ENCODE results near the gene COL4A1.

COL4A1 gene

DNA sequence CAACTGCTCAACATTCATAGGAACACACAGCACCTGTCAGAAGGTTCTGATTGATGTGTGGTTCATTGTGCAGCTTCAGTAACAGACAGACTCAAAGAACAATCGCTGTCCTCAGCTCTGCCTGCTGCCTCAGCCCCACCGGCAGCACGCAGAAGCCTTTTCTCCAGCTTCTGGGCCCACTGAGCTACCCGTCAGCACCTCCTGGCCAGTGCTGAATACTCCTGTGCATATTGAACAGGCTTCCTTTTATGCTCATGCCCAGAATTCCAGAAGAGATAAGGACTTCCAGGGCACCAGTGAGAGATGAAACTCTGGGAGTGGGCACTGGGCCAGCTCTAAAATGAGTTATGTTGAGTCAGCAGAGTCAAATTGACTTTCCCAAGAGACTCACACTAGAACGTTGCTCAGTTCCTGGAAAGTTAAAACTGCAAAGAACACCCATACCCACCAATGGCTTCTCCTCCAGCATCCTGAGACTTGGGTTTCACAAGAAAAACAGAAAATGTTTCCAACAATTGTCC lies 119.3 kb downstream of the COL4A1 start:
- peak in 3 of 4 experiments; percentile 13 to 24 (median 18) for DNase-seq

DNA sequence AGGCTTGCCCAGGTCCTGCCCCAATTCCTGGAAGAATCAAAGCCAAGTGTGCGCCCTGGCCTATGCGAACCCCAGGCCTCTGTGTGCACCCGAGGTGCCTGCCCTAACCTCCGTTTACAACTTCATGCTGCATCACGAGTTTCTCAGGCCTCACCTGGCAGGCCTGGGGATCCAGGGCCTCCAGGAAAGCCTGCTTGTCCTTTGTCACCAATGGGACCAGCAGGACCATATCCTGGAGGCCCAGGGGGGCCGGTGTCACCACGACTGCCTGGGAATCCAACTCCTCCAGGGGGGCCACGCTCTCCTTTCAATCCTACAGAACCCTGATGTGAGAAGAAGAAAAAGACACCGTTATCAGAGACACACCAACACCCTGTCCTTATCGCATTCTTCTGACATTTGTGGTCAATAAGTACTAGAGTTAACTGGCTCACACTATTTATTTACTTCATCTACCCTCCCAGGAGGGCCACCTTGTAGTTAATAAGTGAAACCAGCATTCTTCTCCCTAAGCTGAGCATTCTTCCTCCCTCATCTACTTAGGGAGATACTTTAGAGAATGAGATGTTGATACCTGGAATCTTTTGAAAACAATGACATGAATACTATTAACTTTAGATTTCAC lies 120.6 kb downstream of the COL4A1 start:
- DNase-seq: no peak

DNA sequence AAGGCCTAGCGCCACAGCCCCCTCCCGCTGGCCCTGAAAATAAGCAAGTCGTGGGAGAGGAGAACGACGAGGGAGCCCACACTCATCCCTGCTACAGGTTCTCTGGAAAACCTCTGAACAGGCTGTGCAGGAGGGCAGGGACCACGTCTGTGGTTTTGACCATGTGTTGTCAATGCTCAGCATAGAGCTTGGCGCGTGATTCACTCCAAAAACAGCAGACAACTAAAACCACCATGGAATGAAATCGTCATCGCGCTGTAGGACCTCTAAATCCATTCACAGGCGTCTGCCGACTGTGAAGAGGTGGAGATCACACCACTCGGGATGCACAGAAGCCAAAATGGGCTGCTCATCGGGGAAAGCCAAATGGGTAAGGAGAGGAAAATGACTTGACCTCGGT lies 121.3 kb downstream of the COL4A1 start:
- DNase-seq: no peak

DNA sequence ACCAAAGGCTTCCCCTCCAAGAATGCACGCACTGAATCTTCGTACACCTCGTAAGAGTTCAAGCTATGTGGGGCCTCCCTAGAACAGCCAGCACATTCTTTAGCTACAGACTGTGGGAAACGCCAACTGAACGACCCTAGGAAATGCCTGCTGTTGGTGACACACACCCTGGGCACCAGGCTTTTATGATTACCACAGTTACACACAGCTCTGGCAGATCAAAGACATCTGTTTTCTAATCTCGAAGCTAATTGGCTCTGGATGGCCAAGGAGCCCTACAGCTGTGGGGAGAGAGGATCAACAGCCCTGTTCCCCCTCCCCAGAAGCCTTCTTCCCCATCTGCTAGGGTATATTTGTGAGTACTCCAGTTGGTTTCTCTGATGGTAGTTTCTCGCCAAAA lies 123.0 kb downstream of the COL4A1 start:
- DNase-seq: no peak

DNA sequence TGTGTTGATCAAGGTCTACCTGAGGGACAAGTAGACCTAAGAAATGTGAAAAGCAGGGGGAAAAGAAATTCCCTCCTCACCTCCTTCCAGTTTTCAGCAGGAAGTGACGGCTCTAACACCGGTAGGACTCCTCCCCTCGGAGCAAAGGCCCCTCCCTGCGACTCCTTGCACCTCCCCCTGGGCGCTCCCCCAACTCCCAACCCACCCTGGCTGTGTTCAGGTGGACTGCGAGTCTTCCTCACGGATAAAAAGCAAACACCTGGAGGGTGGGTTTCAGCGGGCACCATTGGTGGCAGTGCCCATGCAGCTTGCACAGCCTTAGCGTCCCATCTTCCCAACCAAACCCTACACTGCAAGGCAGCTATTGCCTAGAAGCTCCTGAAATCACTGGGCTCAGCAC lies 124.5 kb downstream of the COL4A1 start:
- DNase-seq: no peak

DNA sequence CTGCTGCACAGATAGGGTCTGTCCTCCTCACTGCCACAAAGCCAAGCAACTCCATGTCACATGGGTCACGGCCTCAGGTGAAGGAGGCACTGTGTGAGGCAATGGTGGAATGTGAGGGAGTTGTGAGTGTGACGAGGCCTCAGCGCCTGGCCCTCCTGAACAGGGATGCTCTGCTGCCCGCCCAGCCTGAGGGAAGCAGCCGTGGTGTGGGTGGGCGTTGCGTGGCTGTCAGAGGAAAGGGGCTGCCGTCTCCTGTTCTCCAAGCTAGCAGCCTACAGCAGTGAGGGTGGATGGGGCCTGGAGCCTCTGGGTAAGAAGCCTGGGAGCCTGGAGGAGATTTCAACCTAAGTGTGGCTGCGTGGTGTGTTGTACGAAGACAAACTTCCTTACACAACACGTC lies 125.0 kb downstream of the COL4A1 start:
- DNase-seq: no peak

DNA sequence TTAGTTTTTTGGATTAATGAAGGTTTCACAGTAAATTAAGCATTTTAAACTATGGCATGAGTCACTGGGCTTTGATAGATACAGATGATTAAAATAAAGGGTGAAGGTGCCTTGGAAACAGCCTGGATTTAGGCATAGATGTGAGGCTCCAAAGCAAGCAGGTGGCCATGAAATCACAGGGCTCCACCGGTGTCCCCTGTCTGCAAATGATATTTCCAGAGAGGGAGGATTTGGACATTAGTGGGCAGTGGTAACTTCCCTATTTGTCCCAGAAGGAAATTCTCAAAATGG lies 127.2 kb downstream of the COL4A1 start:
- DNase-seq: no peak

DNA sequence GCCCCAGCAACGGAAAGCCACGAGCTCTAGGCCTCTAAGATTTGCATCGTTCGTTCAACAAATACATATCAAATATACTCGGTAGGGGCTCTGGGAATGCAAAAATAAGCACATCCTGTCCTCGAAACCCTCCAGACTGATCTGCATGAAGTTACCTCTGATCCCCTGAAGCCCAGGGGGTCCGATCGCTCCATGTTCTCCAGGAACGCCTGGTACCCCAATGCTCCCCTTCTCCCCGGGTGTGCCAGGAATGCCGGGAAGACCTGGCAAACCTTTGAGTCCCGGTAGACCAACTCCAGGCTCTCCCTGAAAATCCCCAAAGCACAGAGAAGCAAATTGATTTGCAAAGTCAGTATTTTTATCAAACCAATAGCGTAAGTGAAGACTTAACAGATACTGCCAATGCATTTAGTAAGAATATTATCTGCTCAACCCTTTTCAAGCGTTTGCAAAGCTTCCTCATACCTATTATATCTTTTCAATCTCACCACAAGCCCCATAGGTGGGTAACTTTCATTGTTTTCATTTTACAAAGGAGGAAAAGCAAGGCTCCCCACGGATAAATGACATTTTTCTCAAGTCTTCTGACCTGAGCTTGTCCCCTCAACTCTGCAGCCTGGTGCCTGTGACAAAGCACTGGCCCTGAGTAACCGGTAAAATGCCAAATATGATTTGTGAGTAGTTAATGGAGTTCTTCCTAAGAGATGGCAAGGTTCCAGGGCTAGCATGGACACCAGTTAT lies 127.7 kb downstream of the COL4A1 start:
- DNase-seq: no peak

DNA sequence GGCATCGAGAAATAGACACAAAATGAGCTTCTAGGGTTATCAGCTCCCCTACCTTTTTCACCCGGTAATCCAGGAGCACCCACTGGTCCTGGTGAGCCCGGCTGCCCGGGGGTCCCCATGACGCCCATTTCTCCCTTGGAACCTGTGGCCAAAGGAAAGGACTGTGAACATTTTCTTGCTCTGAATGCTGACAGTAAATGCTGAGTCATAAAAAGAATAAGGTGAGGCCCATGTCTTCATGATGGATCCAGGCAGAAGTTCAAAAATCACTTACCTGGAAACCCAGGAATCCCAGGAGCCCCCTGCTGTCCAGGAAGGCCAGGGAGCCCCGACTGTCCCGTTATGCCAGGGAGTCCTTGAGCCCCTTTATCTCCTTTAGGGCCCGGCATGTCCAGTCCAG lies 129.2 kb downstream of the COL4A1 start:
- DNase-seq: no peak

DNA sequence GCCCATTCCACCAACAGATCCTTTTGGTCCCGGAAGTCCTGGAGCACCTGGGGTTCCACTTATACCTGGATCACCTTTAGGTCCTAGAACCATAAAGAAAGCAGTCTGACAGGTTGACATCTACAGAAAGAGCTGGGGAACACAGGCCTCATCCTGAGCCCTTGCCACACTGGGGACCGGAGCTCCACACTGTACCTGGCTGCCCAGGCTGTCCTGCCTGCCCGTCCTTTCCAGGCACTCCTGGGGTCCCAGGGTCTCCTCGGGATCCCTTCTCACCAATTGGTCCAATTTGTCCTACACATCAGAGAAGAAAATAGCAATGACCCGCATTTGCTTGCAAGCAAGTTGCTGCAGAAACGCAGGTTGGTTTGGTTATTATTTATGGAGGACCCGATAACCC lies 130.5 kb downstream of the COL4A1 start:
- DNase-seq: no peak

DNA sequence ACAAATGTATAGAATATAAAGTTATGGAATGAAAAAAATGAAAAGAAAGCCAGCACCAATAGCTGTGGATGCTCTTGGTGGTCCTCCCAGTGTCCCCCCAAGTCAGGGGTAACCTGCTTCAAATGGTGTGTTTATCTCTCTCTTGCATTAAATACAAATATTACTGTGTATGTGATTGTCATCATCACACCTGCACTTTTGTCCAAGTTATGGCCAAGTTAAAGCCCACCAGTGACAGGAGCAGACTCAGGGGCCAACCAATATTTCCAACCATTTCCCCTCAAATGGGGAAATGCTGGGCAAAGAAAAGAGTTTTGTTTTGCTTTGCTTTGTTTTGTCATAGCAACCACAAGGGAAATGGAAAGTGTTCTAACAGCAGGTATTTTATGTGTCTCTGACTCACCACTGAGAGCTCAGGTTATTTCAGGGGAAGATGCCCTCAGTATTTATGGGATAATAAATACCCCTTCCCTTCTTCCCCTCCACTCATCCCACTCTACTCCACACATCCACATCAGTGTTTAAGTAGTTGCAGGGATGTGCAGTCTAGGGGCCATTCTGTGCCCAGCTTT lies 133.6 kb downstream of the COL4A1 start:
- no peak for DNase-seq

DNA sequence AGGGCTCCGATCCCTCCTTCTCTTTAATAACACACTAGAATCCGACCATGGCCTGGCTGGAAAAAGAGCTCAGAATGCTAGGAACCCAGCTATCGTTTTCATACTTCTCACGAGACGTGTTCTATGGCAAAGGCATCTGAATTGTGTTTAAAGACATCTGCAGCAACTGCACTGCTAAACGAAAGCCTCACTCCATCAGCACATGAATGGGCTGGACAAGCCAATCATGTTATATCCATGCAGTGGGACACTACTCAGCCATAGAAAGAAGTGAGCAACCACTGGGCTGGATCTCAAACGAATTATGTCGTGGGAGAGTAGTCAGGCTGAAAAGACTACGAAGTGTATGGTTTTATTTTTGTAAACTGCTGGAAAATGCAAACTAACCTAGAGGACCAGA lies 136.1 kb downstream of the COL4A1 start:
- DNase-seq: no peak

DNA sequence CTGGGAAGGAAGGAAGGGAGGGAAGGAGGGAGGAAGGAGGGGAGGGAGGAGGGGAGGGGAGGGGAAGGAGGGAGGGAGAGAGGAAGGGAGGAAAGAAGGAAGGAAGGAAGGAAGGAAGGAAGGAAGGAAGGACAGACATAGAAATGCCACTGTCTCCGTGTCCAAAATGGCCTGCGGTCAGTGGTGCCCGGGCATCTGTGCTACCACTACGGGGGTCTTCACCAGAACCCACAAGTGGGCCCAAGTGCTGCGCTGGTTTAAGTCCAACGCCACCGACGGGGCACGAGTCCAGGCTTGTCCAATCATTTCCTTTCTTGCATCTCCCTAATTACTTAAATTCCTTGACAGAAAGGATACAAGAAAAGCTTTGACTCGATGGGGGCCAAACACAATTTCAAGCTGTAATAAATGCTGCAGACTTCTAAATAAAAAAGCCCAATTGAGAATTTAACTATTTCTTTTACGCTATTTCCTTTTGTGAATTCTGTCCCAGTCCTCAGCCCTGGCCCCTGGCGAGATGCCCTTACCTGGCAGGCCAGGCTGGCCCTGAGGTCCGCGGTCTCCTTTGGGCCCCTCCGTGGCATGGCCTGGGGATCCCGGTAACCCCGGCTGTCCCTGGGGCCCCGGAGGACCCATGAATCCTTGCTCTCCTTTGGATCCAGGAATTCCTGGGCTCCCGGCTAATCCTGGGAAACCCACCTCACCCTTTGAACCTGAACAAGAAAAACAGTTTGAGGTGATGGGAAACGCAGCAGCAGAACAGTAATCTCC lies 136.8 kb downstream of the COL4A1 start:
- no peak for DNase-seq

DNA sequence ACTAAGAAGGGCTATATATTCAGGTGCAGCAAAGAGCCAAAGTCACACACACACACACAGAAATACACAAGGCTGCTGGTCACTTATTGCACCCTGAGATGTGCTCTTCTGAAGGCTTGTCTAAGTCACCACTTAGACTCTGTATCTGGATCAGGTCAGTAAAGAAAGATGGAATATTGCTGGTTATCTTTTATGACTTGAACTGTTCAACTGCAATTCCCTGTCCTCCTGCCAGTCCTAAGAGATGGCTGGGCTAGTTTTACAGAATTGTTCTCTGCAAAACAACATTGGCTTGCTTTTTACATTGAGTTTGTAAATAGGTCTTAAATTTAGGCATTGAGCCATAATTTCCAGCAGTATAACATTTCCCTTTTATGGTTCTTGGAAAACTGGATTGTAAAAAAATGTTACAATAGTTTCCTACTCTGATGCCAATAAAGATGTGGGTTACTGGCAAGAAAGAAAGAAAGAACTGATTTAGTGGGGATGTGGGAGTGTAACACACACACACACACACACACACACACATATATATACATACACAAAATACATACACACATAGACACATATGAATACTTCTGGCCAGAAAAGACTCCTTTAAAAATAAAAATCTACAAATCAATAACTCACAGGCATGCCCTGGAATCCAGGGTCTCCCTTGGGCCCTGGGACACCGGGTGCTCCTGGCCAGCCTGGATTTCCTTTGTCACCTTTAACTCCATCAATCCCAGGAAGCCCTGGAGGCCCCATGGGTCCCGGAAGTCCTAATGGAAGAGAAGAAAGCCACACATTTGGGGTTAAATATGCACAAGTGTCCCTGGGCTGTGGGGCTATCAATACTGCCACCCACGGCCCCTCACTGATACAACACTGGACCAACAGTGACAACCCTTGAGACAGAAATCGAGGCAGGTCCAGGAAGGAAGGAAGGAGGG lies 137.7 kb downstream of the COL4A1 start:
- no peak for DNase-seq

DNA sequence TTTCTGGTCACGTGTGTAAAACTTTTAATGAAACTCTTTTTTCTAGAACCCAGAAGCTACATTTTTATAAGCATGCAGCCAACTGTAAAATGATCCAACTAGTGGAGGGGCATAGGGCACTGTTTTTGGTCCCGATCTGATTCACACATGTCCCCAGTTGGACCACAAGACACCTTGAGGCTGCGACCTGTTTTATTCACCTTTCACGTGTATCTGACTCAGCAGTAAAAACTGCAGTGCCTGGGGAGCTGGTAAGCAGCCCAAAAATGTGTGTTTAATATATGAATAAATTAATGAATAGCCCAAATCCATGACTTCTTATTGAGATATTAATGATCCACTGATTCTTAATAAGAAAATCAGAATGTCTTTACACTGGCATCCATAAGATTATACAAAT lies 140.4 kb downstream of the COL4A1 start:
- DNase-seq: no peak

DNA sequence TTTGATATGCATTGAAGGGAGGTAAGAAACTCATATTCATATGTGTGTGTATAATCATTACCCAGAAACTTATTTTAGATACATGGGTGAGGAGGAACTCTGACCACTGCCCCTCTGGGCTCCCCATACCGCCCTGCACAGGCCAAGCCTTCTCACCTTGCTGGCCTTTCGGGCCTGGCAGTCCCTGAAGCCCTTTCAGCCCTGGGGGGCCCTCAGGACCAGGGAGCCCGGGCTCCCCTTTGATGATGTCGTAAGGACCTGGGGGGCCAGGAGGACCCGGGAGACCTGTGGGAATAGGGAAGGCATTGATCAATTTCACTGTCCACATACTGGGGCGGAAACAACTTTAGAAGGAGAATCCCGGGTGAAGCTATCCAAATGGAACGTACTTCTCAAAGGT lies 142.3 kb downstream of the COL4A1 start:
- DNase-seq: no peak

DNA sequence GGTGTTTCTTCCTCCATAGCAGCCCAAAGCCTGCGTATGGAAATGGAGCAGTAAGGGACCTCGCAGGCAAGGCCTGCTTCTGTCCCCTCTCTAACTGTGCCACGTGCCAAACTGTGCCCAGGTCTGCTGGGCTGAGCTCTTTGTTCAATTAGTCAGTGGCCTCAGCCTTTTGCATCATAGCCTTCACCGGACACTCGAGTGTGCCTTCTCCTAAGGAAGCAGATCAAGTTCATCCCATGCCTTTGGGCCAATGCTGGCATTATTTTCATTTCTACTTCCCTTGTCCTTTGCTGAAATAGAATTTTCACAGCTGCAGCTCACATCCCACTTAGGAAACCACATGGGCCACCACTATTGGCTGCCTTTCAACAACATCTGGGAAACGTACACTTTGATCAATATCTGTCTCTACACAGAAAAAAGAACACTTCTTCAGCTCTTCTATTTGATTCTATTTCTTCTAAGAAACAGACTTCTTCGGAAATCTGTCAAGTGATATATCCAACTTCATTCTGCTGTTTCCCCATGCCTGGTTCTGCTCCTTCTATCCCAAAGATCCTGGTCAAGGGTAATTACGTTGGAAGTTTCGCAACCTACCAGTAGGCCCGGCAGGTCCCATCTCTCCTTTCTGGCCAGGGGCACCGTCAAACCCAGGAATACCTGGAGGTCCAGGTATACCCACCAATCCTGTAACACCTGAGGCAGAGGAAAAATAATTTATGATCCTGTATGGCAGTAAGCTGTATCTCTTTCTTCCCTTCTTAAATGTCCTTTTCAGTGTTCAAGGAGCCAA lies 143.9 kb downstream of the COL4A1 start:
- peak; percentile 57 to 72 (median 60) for DNase-seq

DNA sequence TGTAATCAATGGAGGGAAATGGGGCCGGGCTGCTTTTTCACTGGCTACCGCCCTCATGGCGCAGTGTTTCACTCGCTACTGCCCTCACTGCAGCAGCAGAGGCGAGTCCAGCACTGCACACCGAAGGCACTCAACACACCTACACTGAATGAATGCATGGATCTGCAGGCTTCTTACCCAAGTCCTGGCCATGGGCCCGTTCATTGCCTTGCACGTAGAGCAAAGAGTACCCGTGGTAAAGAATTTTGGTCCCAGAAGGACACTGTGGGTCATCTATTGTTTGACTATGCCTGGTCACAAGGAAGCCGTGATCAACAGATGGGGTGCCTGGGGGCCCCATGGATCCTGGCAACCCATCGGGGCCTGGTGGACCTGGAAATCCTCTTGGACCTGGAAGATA lies 144.9 kb downstream of the COL4A1 start:
- no peak for DNase-seq

DNA sequence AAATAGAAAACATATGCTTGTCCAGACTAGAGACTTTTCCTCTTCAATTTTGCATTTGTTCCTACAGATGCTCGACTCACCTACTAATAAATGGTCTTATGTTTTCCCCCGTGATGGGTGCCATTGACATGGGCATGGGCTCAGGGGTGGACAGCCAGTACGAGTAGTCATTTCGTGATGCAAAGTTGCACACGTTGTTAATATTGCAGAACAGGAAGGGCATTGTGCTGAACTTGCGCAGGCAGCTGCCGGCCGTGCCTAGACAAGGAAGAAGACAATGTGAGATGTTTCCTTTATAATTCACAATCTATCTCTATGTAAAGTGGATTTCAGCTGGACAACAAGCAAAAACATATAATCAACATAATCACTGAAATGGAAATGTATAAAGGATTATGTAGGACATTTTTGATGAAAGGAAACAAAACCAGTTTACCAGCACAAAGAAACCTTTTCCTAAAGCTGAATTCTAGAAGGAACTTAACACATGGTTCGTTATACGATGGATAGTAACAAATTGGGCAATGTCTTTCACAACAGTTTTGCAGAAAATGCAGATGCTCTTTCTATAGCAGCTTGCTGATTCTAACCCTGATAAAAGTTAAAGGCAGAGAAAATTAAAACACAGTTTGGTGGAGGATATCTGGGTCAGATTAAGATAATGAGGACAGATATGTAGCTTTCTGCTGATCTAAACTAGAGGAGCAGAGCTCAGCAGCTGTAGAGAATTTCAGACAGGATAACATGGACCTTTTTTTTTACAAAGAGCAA lies 145.7 kb downstream of the COL4A1 start:
- peak; percentile 84 to 92 (median 89) for DNase-seq

DNA sequence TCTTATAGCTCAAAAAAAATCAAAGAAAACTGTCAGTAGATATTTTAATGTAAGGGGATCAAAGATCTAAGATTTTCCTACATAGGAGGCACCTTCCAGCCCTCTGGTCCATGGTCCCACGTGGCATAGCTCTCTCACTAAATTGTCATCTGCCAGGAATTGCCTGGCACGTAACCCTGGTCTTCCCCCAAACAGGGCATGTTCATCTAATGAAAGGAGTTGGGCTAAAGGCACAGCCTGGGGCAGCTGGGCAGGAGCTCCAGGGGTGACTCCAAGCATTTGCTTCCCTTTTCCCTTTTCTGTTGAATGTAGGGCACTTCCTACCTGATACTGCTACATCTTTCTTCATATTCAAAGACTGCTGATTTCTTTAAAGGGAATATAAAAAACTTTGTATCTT lies 148.7 kb downstream of the COL4A1 start:
- peak in 2 of 4 experiments; percentile 18 to 21 for DNase-seq

DNA sequence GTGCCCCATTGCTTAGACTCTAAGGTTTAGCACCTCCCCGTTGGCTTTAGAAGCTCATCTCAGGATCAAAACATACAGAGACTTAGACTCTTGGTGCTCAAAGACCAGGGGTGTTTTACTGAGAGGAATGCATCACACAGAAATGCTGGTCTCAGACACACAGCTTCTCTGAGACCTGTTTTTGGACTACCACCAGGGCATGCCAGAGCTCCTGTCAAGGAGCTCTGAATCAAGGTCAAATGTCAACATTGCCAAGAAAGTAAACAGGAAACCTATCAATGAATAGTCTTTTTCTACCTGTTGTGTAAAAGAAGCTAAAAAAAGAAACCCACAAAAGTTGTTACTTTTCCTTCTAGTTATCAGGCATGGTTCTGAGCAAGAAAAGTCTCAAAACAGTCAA lies 149.2 kb downstream of the COL4A1 start:
- DNase-seq: no peak
